Stimulated activated CD8-positive, alpha-beta memory T cell treated with anti-CD3 and anti-CD28 coated beads, Interleukin-4, amount 100 ng/mL, for 24 hours (primary cell): ENCODE results near the gene SLC35F2.
"Not testable (repeated sequence)": the region's sequence is repeated elsewhere in the genome, so short reads cannot be mapped to it uniquely, and the experiment has no call there.

ENCODE experiments used
- DNase-seq: peaks from one replicate; pipeline ENCODE4 v3.0.0-alpha.2; 2020; ENCODE audit warnings: low read depth

SLC35F2 gene

GRCh38 chr11:107789767-107790166 lies 68.8 kb downstream of the SLC35F2 start:
- no peak for DNase-seq

GRCh38 chr11:107787733-107788132 lies 70.9 kb downstream of the SLC35F2 start:
- no peak for DNase-seq

GRCh38 chr11:107785401-107785800 lies 73.2 kb downstream of the SLC35F2 start:
- DNase-seq = no peak

GRCh38 chr11:107783121-107783520 lies 75.5 kb downstream of the SLC35F2 start:
- no peak for DNase-seq

GRCh38 chr11:107780775-107781174 lies 77.8 kb downstream of the SLC35F2 start:
- no peak for DNase-seq

GRCh38 chr11:107780136-107780535 lies 78.5 kb downstream of the SLC35F2 start:
- DNase-seq = no peak

GRCh38 chr11:107778839-107779517 lies 79.6 kb downstream of the SLC35F2 start:
- DNase-seq = no peak

GRCh38 chr11:107777110-107777509 lies 81.5 kb downstream of the SLC35F2 start:
- DNase-seq = no peak

- no peak for DNase-seq
Measured at GRCh38 chr11:107776062-107776461, 82.5 kb downstream of the SLC35F2 start.

- no peak for DNase-seq
Measured at GRCh38 chr11:107770551-107770951, 88.0 kb downstream of the SLC35F2 start.

- no peak for DNase-seq
Measured at GRCh38 chr11:107769189-107769588, 89.4 kb downstream of the SLC35F2 start.

GRCh38 chr11:107758719-107759355 lies 99.8 kb downstream of the SLC35F2 start:
- not testable (repeated sequence) for DNase-seq

GRCh38 chr11:107757661-107758060 lies 100.9 kb downstream of the SLC35F2 start:
- DNase-seq = no peak

GRCh38 chr11:107756553-107756952 lies 102.0 kb downstream of the SLC35F2 start:
- no peak for DNase-seq

GRCh38 chr11:107752949-107753822 lies 105.4 kb downstream of the SLC35F2 start:
- no peak for DNase-seq

GRCh38 chr11:107752508-107752907 lies 106.1 kb downstream of the SLC35F2 start:
- no peak for DNase-seq

GRCh38 chr11:107751082-107751481 lies 107.5 kb downstream of the SLC35F2 start:
- DNase-seq = no peak

GRCh38 chr11:107750313-107750712 lies 108.3 kb downstream of the SLC35F2 start:
- DNase-seq = no peak

GRCh38 chr11:107747622-107748021 lies 111.0 kb downstream of the SLC35F2 start:
- no peak for DNase-seq

GRCh38 chr11:107744736-107745135 lies 113.9 kb downstream of the SLC35F2 start:
- no peak for DNase-seq

GRCh38 chr11:107743191-107743590 lies 115.4 kb downstream of the SLC35F2 start:
- no peak for DNase-seq

- no peak for DNase-seq
Measured at GRCh38 chr11:107741044-107741823, 117.4 kb downstream of the SLC35F2 start.
